Neuron (in vitro differentiated cells): ENCODE measurements around the gene PSG5.
"Not testable (repeated sequence)": the region's sequence is repeated elsewhere in the genome, so short reads cannot be mapped to it uniquely, and the experiment has no call there.

Source experiments
- H2AFZ ChIP-seq: one replicate; pipeline ENCODE4 v1.6.1; 2013; ENCODE audit warnings: low read depth, mild to moderate bottlenecking, inconsistent platforms, low read length, moderate library complexity
- H3K27me3 ChIP-seq: one replicate; pipeline ENCODE4 v1.6.1; 2013; ENCODE audit warnings: low read length; ENCODE audit not compliant: insufficient read depth
- H3K36me3 ChIP-seq: one replicate; pipeline ENCODE4 v1.6.1; 2013; ENCODE audit warnings: low read length; ENCODE audit not compliant: insufficient read depth
- H3K4me1 ChIP-seq: one replicate; pipeline ENCODE4 v1.6.1; 2013; ENCODE audit warnings: low read length; ENCODE audit not compliant: insufficient read depth
- H3K4me3 ChIP-seq: 2 replicates; pipeline ENCODE4 v1.5.1; 2013; ENCODE audit warnings: mild to moderate bottlenecking, low read length, moderate library complexity
- H3K9me3 ChIP-seq: one replicate; pipeline ENCODE4 v1.6.1; 2013; ENCODE audit warnings: low read length

PSG5 gene

DNA sequence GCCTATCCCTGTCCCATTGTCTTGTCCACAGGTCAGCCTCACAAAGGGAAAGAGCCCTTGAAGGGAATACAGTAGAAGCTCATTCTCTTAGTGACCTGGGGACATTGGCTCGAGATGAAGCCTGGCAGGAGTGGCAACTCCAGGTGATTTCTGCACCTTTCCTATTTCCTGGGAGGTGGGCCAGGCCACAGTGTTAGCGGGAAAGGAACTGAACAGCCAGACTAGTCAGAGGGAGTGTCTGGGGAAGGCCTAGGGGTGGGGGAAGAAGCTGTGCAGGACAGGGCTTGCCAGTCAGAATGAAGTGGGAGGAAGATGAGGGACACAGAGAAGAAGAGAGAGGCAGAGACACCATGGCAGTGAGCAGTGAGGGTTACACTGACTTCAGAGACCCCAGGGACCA is 15.6 kb upstream of the PSG5 start:
- H2AFZ ChIP-seq, H3K9me3 ChIP-seq, H3K4me3 ChIP-seq, H3K27me3 ChIP-seq, H3K36me3 ChIP-seq, H3K4me1 ChIP-seq: not testable (repeated sequence)

DNA sequence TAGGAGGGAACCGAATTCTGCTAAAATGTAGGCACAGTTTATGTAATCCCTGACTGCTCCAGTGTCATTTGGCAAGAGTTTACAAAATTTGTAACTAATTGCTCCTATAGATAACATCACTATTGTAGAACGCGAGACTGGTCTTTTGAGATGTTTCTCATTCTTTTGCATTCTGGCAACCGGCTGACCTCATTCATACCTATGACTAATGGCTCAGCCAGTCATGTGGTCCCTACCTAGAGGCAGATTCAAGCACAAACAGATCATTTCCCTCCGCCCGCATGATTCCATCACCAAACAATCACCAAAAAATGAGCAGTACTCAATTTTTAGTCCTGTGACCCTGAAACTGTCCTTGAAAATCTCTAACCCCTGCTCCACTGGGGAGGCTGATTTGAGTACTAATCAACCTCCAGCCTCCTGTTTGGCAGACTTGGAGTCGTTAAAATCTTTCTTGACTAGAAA is 15.0 kb upstream of the PSG5 start:
- H3K4me3 ChIP-seq, H3K9me3 ChIP-seq, H3K27me3 ChIP-seq, H3K4me1 ChIP-seq, H2AFZ ChIP-seq, H3K36me3 ChIP-seq: not testable (repeated sequence)

DNA sequence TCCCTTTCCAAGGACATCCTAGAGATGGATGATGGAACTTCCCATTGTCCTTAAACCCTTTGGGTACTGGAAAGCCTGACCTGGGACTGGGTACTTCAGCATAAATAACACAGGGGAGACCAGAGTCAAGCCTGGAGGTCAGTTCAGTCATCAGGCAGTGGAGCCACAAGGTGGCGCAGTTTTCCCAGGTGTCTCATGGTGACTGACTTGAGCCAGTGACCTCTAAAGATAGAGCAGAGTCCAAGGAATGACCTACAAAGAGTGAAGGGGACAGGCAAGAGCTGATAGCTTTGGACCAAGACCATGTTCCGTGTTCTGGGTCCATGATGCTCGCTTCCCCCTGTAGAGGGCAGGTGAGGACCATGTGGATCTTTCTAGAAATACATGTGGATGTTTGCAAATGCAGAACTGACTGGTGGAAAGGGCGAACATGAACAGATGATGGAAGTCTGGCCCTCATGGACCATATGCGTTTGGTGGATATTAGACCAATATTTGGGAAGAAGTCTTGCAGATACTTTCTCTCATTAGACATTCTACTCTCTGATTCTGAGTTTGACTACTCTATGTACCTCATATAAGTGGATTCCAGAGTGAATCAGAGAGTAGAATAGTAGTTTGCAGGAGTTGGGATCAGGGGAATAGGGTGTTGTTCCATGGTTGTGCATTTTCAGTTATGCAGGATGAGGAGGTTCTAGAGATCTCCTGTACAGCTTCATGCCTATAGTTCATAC is 12.5 kb upstream of the PSG5 start:
- H3K27me3 ChIP-seq, H3K36me3 ChIP-seq, H3K9me3 ChIP-seq, H3K4me1 ChIP-seq, H2AFZ ChIP-seq, H3K4me3 ChIP-seq: not testable (repeated sequence)

DNA sequence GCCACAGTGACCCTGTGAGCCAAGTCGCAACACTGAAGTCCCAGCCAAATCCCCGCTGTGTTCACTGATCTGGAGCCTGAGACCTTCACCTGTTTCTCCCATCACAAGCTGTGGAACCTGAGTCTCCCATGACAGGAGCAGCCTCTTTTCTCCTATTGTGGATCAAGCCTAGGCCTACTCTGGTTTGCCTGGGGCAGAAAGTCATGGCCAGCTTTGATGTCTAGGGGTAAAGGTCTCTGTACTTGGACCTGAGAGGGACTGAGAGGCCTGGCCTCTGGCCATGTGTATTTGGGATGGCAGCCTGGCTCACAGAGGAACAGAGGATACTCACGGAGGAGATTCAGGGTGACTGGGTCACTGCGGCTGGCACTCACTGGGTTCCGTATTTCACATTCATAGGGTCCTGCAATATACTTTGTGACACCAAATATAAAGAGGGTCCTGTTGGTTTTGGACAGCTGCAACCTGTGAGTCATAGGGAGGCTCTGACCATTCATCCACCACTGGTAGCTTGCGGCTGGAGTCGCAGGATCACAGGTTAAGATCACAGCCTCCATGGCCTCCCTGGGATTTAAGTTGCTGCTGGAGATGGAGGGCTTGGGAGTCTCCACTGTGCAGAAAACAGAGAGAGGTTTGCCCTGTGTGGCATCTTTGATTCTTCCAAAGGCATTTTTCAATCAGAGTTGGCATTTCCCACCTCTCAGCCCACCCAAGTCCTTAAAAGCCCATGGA is 11.5 kb upstream of the PSG5 start:
- not testable (repeated sequence) for H3K4me1 ChIP-seq, H3K36me3 ChIP-seq, H3K4me3 ChIP-seq, H3K9me3 ChIP-seq, H3K27me3 ChIP-seq, H2AFZ ChIP-seq

DNA sequence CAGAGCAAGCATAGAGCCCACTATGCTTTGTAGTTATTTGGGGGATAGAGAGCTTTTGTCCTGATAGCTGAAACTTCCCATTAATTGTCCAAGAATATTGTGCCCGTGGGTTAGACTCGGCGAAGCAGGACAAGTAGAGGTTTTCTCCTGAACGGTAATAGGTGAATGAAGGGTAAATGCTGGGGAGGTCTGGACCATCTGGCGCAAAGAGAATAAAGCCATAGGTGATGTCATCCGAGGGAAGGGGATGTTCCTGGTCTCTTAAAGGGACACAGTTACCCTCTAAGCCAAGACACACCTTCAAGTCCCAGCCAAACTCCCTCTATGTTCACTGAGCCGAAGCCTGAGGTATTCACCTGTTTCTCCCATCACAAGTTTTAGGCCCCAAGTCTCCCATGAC is 8.1 kb upstream of the PSG5 start:
- H2AFZ ChIP-seq, H3K4me1 ChIP-seq, H3K36me3 ChIP-seq, H3K27me3 ChIP-seq, H3K9me3 ChIP-seq, H3K4me3 ChIP-seq: not testable (repeated sequence)

DNA sequence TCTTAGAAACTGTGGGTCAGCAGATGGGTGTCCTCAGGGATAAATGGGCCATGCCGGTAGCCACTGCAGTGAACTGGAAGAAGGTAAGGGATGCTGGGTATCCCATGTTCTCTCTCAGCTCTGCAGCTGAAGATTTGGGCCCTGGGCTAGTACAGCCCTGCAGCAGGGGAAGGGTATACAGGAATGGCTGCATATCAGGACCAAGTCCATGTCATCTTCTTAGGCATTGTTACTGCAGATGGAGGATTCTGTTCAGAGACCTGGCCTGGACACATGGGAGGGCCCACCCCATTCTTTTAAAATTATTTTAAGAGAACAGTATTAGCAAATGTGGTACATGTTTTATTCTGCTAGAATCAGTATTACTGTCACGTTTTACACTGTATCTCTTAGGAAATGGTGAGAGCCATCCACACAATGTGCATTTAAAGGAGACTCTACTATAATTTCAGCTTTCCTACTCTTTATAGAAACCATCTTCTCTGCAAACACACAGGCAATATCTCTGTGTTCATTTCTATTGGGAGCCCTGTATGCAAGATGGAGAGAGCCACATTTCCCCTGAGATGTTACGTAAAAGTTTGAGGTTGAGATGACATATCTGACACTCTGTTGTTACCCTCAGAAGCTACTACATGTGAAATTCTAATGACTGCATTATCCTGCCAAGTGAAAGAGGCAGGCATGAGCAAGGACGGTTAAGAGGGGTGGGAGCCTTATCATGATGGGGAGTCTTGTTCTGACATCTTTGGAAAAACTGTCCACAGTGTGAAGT is 6.2 kb upstream of the PSG5 start:
- H3K27me3 ChIP-seq, H3K4me3 ChIP-seq, H3K4me1 ChIP-seq, H3K36me3 ChIP-seq, H3K9me3 ChIP-seq, H2AFZ ChIP-seq: not testable (repeated sequence)

DNA sequence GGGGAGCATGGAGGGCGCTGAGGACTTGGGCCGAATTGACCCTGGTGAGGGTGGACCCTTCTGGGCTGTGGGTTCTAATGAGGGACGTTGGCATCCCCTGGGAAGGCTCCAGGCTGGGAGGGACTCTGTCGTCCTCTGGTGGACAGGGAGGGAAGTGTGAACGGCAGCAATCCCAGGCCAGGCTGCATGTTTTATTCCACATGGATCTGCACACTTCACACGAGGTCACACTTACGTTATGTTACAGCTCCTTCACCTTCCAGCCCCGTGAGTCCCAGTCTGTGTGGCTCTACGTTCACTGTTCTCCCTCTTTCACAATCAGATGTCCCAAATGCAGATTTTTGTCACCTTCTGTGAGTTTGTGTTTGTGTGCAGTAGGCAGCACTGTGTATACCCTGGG is 1.8 kb upstream of the PSG5 start:
- H3K9me3 ChIP-seq, H3K4me1 ChIP-seq, H3K36me3 ChIP-seq, H2AFZ ChIP-seq, H3K4me3 ChIP-seq, H3K27me3 ChIP-seq: not testable (repeated sequence)

DNA sequence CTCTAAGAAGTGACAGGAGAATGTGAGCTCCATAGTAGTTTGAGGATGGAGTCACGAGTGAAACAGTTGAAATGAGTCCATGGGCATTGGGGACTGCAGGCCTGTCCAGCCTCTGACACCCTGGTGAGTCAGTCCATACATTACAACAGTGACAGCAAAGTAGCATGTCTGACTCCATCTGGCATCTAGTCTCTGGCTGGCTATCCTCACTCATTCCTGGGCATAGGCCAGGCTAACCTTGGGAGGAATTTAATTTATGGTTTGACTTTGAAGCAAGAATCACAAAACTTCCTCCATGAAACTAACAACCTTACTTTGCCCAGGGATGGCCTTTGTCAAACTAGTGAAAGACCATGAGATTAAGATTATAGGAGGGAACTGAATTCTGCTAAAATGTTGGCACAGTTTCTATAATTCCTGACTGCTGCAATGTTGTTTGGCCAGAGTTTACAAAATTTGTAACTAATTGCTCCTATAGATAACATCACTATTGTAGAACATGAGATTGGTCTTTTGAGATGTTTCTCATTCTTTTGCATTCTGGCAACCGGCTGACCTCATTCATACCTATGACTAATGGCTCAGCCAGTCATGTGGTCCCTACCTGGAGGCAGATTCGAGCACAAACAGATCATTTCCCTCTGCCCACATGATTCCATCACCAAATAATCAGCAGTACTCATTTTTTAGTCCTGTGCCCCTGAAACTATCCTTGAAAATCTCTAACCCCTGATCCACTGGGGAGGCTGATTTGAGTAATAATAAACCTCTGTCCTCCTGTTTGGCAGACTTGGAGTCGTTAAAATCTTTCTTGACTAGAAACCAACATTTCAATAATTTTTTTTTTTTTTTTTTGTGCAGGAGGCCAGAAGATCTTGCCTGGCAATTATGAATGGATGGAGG is 4.2 kb downstream of the PSG5 start:
- not testable (repeated sequence) for H3K27me3 ChIP-seq

DNA sequence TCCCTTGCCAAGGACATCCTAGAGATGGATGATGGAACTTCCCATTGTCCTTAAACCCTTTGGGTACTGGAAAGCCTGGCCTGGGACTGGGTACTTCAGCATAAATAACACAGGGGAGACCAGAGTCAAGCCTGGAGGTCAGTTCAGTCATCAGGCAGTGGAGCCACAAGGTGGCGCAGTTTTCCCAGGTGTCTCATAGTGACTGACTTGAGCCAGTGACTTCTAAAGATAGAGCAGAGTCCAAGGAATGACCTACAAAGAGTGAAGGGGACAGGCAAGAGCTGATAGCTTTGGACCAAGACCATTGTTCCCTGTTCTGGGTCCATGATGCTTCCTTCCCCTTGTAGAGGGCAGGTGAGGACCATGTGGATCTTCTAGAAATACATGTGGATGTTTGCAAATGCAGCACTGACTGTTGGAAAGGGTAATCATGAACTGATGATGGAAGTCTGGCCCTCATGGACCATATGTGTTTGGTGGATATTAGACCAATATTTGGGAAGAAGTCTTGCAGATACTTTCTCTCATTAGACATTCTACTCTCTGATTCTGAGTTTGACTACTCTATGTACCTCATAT is 6.7 kb downstream of the PSG5 start:
- H3K4me1 ChIP-seq, H3K4me3 ChIP-seq, H3K27me3 ChIP-seq, H3K36me3 ChIP-seq, H2AFZ ChIP-seq, H3K9me3 ChIP-seq: not testable (repeated sequence)

More for the DNA sequence above, 4.2 kb downstream of the PSG5 start:
- not testable (repeated sequence) for H3K36me3 ChIP-seq, H3K4me1 ChIP-seq, H3K4me3 ChIP-seq, H3K9me3 ChIP-seq, H2AFZ ChIP-seq

DNA sequence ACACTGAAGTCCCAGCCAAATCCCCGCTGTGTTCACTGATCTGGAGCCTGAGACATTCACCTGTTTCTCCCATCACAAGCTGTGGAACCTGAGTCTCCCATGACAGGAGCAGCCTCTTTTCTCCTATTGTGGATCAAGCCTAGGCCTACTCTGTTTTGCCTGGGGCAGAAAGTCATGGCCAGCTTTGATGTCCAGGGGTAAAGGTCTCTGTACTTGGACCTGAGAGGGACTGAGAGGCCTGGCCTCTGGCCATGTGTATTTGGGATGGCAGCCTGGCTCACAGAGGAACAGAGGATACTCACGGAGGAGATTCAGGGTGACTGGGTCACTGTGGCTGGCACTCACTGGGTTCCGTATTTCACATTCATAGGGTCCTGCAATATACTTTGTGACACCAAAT is 7.8 kb downstream of the PSG5 start:
- H3K4me3 ChIP-seq, H3K9me3 ChIP-seq, H2AFZ ChIP-seq, H3K4me1 ChIP-seq, H3K27me3 ChIP-seq, H3K36me3 ChIP-seq: not testable (repeated sequence)

DNA sequence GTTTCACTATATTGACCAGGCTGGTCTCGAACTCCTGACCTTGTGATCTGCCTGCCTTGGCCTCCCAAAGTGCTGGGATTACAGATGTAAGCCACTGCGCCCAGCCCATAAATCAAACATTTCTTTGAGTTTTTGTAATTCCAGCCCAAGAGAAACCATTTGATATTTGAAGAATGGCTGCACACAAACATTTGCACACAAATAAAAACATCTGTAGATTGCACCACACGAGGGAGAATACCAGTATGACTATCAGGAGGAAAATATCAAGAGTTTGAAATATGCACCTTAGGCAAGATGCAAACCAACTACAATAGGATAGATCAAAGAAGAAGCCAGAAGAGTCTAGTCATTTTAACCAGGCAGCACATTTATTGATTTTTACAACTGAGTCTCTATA is 20.4 kb downstream of the PSG5 start:
- not testable (repeated sequence) for H2AFZ ChIP-seq, H3K27me3 ChIP-seq, H3K4me1 ChIP-seq, H3K36me3 ChIP-seq, H3K4me3 ChIP-seq, H3K9me3 ChIP-seq

DNA sequence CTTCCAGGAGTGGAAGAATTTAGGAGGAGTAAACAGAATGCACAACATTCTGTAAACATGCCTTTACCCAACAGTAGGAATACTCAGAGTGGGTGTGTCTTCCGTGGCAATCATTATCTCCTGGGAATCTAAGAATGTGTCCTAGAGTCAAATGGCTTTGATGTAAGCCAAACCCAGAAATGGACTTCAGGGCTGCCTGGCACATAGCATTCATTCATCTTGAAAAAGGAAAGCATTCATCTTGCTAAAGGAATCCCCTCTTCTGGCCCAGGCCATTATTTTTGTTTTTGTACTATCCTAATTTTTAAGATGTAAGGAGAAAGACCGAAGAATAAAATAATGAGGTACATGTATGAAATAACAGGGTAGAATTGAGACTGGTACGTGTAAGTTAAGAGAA is 23.2 kb downstream of the PSG5 start:
- not testable (repeated sequence) for H3K27me3 ChIP-seq, H3K36me3 ChIP-seq, H3K4me3 ChIP-seq, H3K9me3 ChIP-seq, H2AFZ ChIP-seq, H3K4me1 ChIP-seq

DNA sequence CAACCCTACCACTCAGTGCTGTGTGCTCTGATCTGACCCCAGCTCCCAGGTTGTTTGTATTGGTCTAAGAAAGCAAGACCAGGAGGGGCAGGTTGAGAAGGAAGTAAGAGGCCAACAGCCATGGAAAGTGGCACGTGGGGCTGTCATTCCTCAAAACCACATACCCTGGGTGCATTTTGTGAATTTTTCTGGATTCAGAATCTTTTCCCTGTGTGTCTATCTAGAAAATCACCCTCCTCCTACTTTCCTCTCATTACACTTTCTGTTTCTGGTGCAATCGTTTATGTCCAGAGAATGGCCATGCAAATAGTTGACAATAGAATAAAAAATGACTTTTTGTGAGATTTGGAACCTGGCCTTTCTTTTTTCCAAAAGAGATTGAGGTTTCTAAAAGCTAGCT is 24.1 kb downstream of the PSG5 start:
- H3K4me1 ChIP-seq, H3K9me3 ChIP-seq, H3K36me3 ChIP-seq, H2AFZ ChIP-seq, H3K4me3 ChIP-seq, H3K27me3 ChIP-seq: not testable (repeated sequence)
